Upper lobe of right lung (tissue), 1 donor: ENCODE data around the gene TAF5. TPM values are rescaled to one million over a fixed set of nuclear protein-coding genes. Genes with fewer than 3 reads are reported as not detected.

Experiments used
- ATAC-seq: fragments of 200-7000 bp; cut with Tn5 transposase; one replicate; pipeline ENCODE4 v1.9.1; 2020; ENCODE audit warnings: mild to moderate bottlenecking, moderate library complexity
- DNase-seq: peaks from one replicate; pipeline ENCODE4 v3.0.0-alpha.2; 2020
- H3K27ac ChIP-seq: fragments of 200-600 bp; one replicate; pipeline ENCODE4 v1.8.0; 2022
- H3K27me3 ChIP-seq: fragments of 200-600 bp; one replicate; pipeline ENCODE4 v1.8.0; 2022; ENCODE audit warnings: mild to moderate bottlenecking
- H3K36me3 ChIP-seq: fragments of 200-600 bp; one replicate; pipeline ENCODE4 v1.8.0; 2022
- H3K4me1 ChIP-seq: fragments of 200-600 bp; one replicate; pipeline ENCODE4 v1.8.0; 2022
- H3K4me3 ChIP-seq: fragments of 200-600 bp; one replicate; pipeline ENCODE4 v1.8.0; 2022; ENCODE audit warnings: mild to moderate bottlenecking
- H3K9me3 ChIP-seq: fragments of 200-600 bp; one replicate; pipeline ENCODE4 v1.8.0; 2022
- intact Hi-C: fragments of 100-400 bp; cut with DNase I; formaldehyde crosslinking; loops from one replicate; pipeline ENCODE4 v1.11.0; 2022
- long read RNA-seq: library from polyadenylated mRNA; unstranded; transcript quantifications from one replicate; pipeline ENCODE4 v2.0.0, GENCODE V29; 2021
- total RNA-seq: library from RNA; stranded (reverse); fragmentation: NEBNext Ultra II Directional; extraction: Animal tissue kit (Norgen Biotek cat#: 25700); gene quantifications from one replicate; pipeline ENCODE4 v1.2.1, GENCODE V29; 2021
- TF ChIP-seq, protein P1 (sequence below): fragments of 200-600 bp; IDR thresholded peaks from one replicate; pipeline ENCODE4 v1.8.0; 2022; ENCODE audit warnings: antibody characterized with exemption
- donor health status: DM: no; HTN: yes; CAD: no; lungs with severe emphysema.

TAF5 gene
- 4.1 TPM for total RNA-seq
- long read RNA-seq, transcript TAF5-201 (11 exons, 3,268 nt) = major isoform, 15 of 19 reads
- long read RNA-seq, partial matches to known transcripts = 1 of 19 reads
- long read RNA-seq, other reads (novel, unspliced or antisense) = 3 of 19 reads

- H3K27ac ChIP-seq = peak within 1 kb of the TSS; percentile 70
- intact Hi-C loops = no loop called here
- peaks cover 12% of the 10 kb centered on the region for H3K4me1 ChIP-seq
- peak within 1 kb of the TSS; percentile 91 for H3K4me3 ChIP-seq
- ATAC-seq (peak; percentile 97), DNase-seq (peak; percentile 94)
- H3K9me3 ChIP-seq = no peaks in the 10 kb centered on the region
- H3K27me3 ChIP-seq = no peaks in the 10 kb centered on the region
- TF ChIP-seq, protein P1, sequence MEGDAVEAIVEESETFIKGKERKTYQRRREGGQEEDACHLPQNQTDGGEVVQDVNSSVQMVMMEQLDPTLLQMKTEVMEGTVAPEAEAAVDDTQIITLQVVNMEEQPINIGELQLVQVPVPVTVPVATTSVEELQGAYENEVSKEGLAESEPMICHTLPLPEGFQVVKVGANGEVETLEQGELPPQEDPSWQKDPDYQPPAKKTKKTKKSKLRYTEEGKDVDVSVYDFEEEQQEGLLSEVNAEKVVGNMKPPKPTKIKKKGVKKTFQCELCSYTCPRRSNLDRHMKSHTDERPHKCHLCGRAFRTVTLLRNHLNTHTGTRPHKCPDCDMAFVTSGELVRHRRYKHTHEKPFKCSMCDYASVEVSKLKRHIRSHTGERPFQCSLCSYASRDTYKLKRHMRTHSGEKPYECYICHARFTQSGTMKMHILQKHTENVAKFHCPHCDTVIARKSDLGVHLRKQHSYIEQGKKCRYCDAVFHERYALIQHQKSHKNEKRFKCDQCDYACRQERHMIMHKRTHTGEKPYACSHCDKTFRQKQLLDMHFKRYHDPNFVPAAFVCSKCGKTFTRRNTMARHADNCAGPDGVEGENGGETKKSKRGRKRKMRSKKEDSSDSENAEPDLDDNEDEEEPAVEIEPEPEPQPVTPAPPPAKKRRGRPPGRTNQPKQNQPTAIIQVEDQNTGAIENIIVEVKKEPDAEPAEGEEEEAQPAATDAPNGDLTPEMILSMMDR = no peak
- H3K36me3 ChIP-seq = peaks cover under 1% of the 10 kb centered on the region
Measured at GRCh38 chr10:103367782-103368518, at the start of gene TAF5. Gene TAF5 (plus strand): TSS chr10:103367976. CDS start chr10:103367990, 14 bp downstream.

DNA sequence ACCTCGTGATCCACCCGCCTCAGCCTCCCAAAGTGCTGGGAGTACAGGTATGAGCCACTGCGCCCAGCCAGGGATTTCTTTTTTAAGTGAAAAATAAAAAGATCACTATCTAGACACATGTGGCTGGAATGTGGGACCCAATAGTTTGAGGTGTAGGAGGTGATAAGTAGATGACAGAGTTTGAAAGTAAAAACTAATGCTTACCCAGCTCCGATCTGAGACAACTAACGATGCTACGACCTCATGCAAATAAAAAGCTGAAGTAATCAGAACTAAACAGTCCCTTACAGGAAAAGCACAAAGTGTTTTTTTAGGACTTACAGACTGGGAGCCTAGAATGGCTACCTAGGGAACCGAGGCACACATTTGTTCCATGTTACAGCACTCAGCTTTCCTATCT lies 39.9 kb upstream of the TAF5 start:
- no peak for ATAC-seq
- TF ChIP-seq, protein P1 = no peak
- peaks cover 55% of the 10 kb centered on the region for H3K36me3 ChIP-seq
- no peak overlapping the region for H3K27ac ChIP-seq
- intact Hi-C loops = no loop called here
- no peak overlapping the region for H3K4me3 ChIP-seq
- no peaks in the 10 kb centered on the region for H3K27me3 ChIP-seq
- no peaks in the 10 kb centered on the region for H3K4me1 ChIP-seq
- no peak for DNase-seq
- no peaks in the 10 kb centered on the region for H3K9me3 ChIP-seq

GRCh38 chr10:103333934-103334520 lies 33.7 kb upstream of the TAF5 start:
- TF ChIP-seq, protein P1 = peak; percentile 68
- no peak for ATAC-seq
- Histone ChIP-seq H3K4me1 (no peaks in the 10 kb centered on the region), H3K36me3 (peaks cover 50% of the 10 kb centered on the region), H3K4me3 (no peak overlapping the region), H3K9me3 (no peaks in the 10 kb centered on the region), H3K27ac (no peak overlapping the region), H3K27me3 (no peaks in the 10 kb centered on the region)
- intact Hi-C loops = loop anchor here (10.0 kb wide), 1 partner anchor 419 kb away; the partner anchor contains the start of gene CNNM2
- DNase-seq = no peak

GRCh38 chr10:103334567-103334966 lies 33.2 kb upstream of the TAF5 start:
- peaks cover 51% of the 10 kb centered on the region for H3K36me3 ChIP-seq
- intact Hi-C loops = loop anchor here (10.0 kb wide), 1 partner anchor 420 kb away; the partner anchor contains the start of gene CNNM2

DNA sequence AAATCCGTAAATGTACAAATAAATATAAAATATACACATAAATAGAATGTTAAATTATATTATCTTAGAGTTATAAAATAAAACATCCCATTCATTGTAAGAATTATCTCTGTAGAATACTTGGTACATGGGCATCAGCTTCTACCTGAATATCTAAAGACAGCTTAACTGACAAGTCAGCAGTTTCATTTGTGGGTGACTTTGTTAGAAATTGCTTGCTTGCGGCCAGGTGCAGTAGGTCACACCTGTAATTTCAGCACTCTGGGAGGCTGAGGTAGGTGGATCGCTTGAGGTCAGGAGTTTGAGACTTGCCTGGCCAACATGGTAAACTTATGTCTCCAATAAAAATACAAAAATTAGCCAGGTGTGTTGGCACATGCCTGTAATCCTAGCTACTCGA lies 31.4 kb upstream of the TAF5 start:
- TF ChIP-seq, protein P1 = no peak
- no peaks in the 10 kb centered on the region for H3K27me3 ChIP-seq
- no peaks in the 10 kb centered on the region for H3K9me3 ChIP-seq
- no peak for ATAC-seq
- H3K36me3 ChIP-seq = peaks cover 44% of the 10 kb centered on the region
- no peak overlapping the region for H3K4me3 ChIP-seq
- intact Hi-C loops = loop anchor here (10.0 kb wide), 1 partner anchor 422 kb away; the partner anchor contains the start of gene CNNM2
- no peaks in the 10 kb centered on the region for H3K4me1 ChIP-seq
- no peak overlapping the region for H3K27ac ChIP-seq
- DNase-seq = no peak

More at GRCh38 chr10:103334567-103334966, 33.2 kb upstream of the TAF5 start:
- H3K27ac ChIP-seq = no peak overlapping the region
- no peak for ATAC-seq
- no peaks in the 10 kb centered on the region for H3K9me3 ChIP-seq
- no peaks in the 10 kb centered on the region for H3K27me3 ChIP-seq
- no peak overlapping the region for H3K4me3 ChIP-seq
- no peak for DNase-seq
- TF ChIP-seq, protein P1 = no peak
- H3K4me1 ChIP-seq = no peaks in the 10 kb centered on the region
